NT2/D1 (cell line): Measurements from ENCODE around the gene PHOSPHO2.

ENCODE experiments used
- YY1 ChIP-seq: IDR thresholded peaks from 2 replicates; pipeline ENCODE4 v1.6.1; 2011; ENCODE audit not compliant: insufficient read length, insufficient read depth
- ZNF274 ChIP-seq: IDR thresholded peaks from 2 replicates; pipeline ENCODE4 v1.6.1; 2011; ENCODE audit warnings: mild to moderate bottlenecking, low read depth, low read length

- TF ChIP-seq ZNF274 (no peak), YY1 (no peak)
These were observed 35.4 kb upstream of the PHOSPHO2 start for GRCh38 chr2:169658877-169659276.
